Natural killer cell (primary cell): ENCODE results near the gene CRYBG1. TPM values are rescaled to one million over a fixed set of nuclear protein-coding genes. Genes with fewer than 3 reads are reported as not detected.

Experiments used
- ATAC-seq, 3 donors: fragments of 150-1000 bp in 2 of 3; fragments of 200-7000 bp in 1 of 3; cut with Tn5 transposase; 1 replicate in 1 of 3; 2 replicates in 2 of 3; pipeline ENCODE4 v1.10.0; 2021; ENCODE audit warnings: mild to moderate bottlenecking in 2 of 3, moderate library complexity in 2 of 3
- DNase-seq, 2 donors: peaks; one replicate each; pipeline versions ENCODE4 v3.0.0 to v3.0.0-alpha.2; 2013 to 2021; ENCODE audit warnings: mixed read lengths in 1 of 2
- H3K27ac ChIP-seq: one replicate; pipeline ENCODE4 v1.5.1; 2013; ENCODE audit warnings: mild to moderate bottlenecking, low read length
- H3K27me3 ChIP-seq: one replicate; pipeline ENCODE4 v1.6.1; 2013; ENCODE audit warnings: low read length; ENCODE audit not compliant: control insufficient read depth, insufficient read depth
- H3K36me3 ChIP-seq: one replicate; pipeline ENCODE4 v1.6.1; 2013; ENCODE audit warnings: low read length; ENCODE audit not compliant: control insufficient read depth, insufficient read depth
- H3K4me1 ChIP-seq: one replicate; pipeline ENCODE4 v1.6.1; 2013; ENCODE audit warnings: low read length; ENCODE audit not compliant: control insufficient read depth, insufficient read depth
- H3K4me3 ChIP-seq: one replicate; pipeline ENCODE4 v1.5.1; 2013; ENCODE audit warnings: low read length
- H3K9me3 ChIP-seq: one replicate; pipeline ENCODE4 v1.6.1; 2013; ENCODE audit warnings: low read length; ENCODE audit not compliant: control insufficient read depth, insufficient read depth
- H3K27ac Mint-ChIP-seq, 2 donors: one replicate each; pipeline ENCODE4 v1.8.0; 2022; ENCODE audit warnings: mild to moderate bottlenecking in 2 of 2, mixed read lengths in 2 of 2, moderate library complexity in 1 of 2
- H3K27me3 Mint-ChIP-seq, 2 donors: one replicate each; pipeline ENCODE4 v1.8.0; 2022; ENCODE audit warnings: low read depth in 2 of 2, mixed read lengths in 2 of 2
- H3K36me3 Mint-ChIP-seq: one replicate; pipeline ENCODE4 v1.8.0; 2022; ENCODE audit warnings: mixed read lengths
- H3K4me1 Mint-ChIP-seq, 2 donors: one replicate each; pipeline ENCODE4 v1.8.0; 2022; ENCODE audit warnings: mixed read lengths in 2 of 2
- H3K4me3 Mint-ChIP-seq: one replicate; pipeline ENCODE4 v1.8.0; 2022; ENCODE audit warnings: mild to moderate bottlenecking, moderate library complexity, mixed read lengths
- H3K9me3 Mint-ChIP-seq, 2 donors: one replicate each; pipeline ENCODE4 v1.8.0; 2022; ENCODE audit warnings: mixed read lengths in 2 of 2
- CTCF ChIP-seq: fragments of 200-600 bp; IDR thresholded peaks from one replicate; pipeline ENCODE4 v1.8.0; 2022; ENCODE audit warnings: antibody characterized with exemption
- WGBS: methylation state at CpG from one replicate; pipeline ENCODE4 v1.1.7; 2013; ENCODE audit warnings: missing lambda C conversion rate; ENCODE audit not compliant: insufficient coverage; 5-methylcytosine and 5-hydroxymethylcytosine counted together
- intact Hi-C: fragments of 100-400 bp; cut with micrococcal nuclease; formaldehyde crosslinking; loops from one replicate; pipeline ENCODE4 v1.14.2; 2022
- total RNA-seq, 4 donors: library from RNA; stranded (reverse); fragments of 120-200 nt in 1 of 4; gene quantifications; one replicate each; pipeline versions ENCODE4 v1.2.3 to v1.2.4, GENCODE V29; 2013 to 2022

The CRYBG1 gene
- total RNA-seq, 3 donors from 2014 or later (not counting 1 experiment from before 2014, with no cell fraction given): 16.3 to 21.8 (median 17.5) TPM

- H3K4me3 Mint-ChIP-seq: no peak overlapping the region
- ATAC-seq: no peak
Measured at GRCh38 chr6:106612671-106613416, 252.3 kb downstream of the CRYBG1 start.

GRCh38 chr6:106613590-106613989, 253.1 kb downstream of the CRYBG1 start:
- no peaks in the 10 kb centered on the region for H3K4me1 ChIP-seq
- DNase-seq (no peak), ATAC-seq (no peak)
- no peaks in the 10 kb centered on the region for H3K36me3 Mint-ChIP-seq
- intact Hi-C loops: no loop called here
- no peak overlapping the region for H3K4me3 ChIP-seq
- H3K27me3 ChIP-seq: no peaks in the 10 kb centered on the region
- TF ChIP-seq CTCF: no peak
- H3K27me3 Mint-ChIP-seq: no peaks in the 10 kb centered on the region
- H3K9me3 Mint-ChIP-seq: no peaks in the 10 kb centered on the region
- no peaks in the 10 kb centered on the region for H3K9me3 ChIP-seq
- no peak overlapping the region for H3K27ac ChIP-seq
- H3K27ac Mint-ChIP-seq: no peak overlapping the region
- WGBS: 100% methylated on average over 1 of the region's 1 CpG
- no peaks in the 10 kb centered on the region for H3K4me1 Mint-ChIP-seq
- H3K36me3 ChIP-seq: no peaks in the 10 kb centered on the region
- H3K4me3 Mint-ChIP-seq: no peak overlapping the region

More at GRCh38 chr6:106612671-106613416, 252.3 kb downstream of the CRYBG1 start:
- Histone ChIP-seq H3K4me1 (no peaks in the 10 kb centered on the region), H3K4me3 (no peak overlapping the region), H3K9me3 (no peaks in the 10 kb centered on the region), H3K27ac (no peak overlapping the region), H3K36me3 (no peaks in the 10 kb centered on the region), H3K27me3 (no peaks in the 10 kb centered on the region)
- peaks cover 4 to 5% of the 10 kb centered on the region in 2 donors for H3K4me1 Mint-ChIP-seq
- WGBS: 93% methylated on average over 3 of the region's 9 CpGs
- no peak for TF ChIP-seq CTCF
- no peaks in the 10 kb centered on the region for H3K36me3 Mint-ChIP-seq
- H3K27me3 Mint-ChIP-seq: no peaks in the 10 kb centered on the region
- no peak for DNase-seq
- no peaks in the 10 kb centered on the region for H3K9me3 Mint-ChIP-seq
- intact Hi-C loops: no loop called here
- H3K27ac Mint-ChIP-seq: no peak overlapping the region

- Mint-ChIP-seq H3K27me3 (no peaks in the 10 kb centered on the region), H3K36me3 (no peaks in the 10 kb centered on the region), H3K4me3 (no peak overlapping the region), H3K4me1 (no peaks in the 10 kb centered on the region), H3K9me3 (no peaks in the 10 kb centered on the region), H3K27ac (no peak overlapping the region)
- Histone ChIP-seq H3K36me3 (no peaks in the 10 kb centered on the region), H3K9me3 (no peaks in the 10 kb centered on the region), H3K4me1 (no peaks in the 10 kb centered on the region), H3K4me3 (no peak overlapping the region), H3K27me3 (no peaks in the 10 kb centered on the region), H3K27ac (no peak overlapping the region)
- 40% methylated on average over 1 of the region's 1 CpG for WGBS
- TF ChIP-seq CTCF: no peak
- DNase-seq (no peak), ATAC-seq (no peak)
- intact Hi-C loops: no loop called here
Measured at GRCh38 chr6:106614166-106614565, 253.6 kb downstream of the CRYBG1 start.
